GM23248 (cell line): ENCODE measurements around the gene CHST8. TPM values are rescaled to one million over a fixed set of nuclear protein-coding genes. Genes with fewer than 3 reads are reported as not detected.

Source experiments
- DNase-seq: peaks from one replicate; pipeline ENCODE4 v3.0.0-alpha.2; 2015
- H2AFZ ChIP-seq: fragments of 200-600 bp; sonication (generic); 2 replicates; pipeline ENCODE4 v1.6.1; 2016; ENCODE audit warnings: antibody characterized with exemption
- H3F3A ChIP-seq: fragments of 200-600 bp; sonication (generic); 2 replicates; pipeline ENCODE4 v1.6.1; 2016; ENCODE audit warnings: mild to moderate bottlenecking, antibody characterized with exemption, mixed run types; ENCODE audit not compliant: insufficient read depth
- H3K27ac ChIP-seq: fragments of 200-600 bp; sonication (generic); 2 replicates; pipeline ENCODE4 v1.5.1; 2016; ENCODE audit warnings: mild to moderate bottlenecking
- H3K27me3 ChIP-seq: fragments of 200-600 bp; sonication (generic); replicated peaks from 2 replicates; pipeline ENCODE4 v1.6.1; 2016; ENCODE audit warnings: mild to moderate bottlenecking; ENCODE audit not compliant: insufficient read depth
- H3K36me3 ChIP-seq: fragments of 200-600 bp; sonication (generic); 2 replicates; pipeline ENCODE4 v1.6.1; 2016; ENCODE audit warnings: low read depth, mild to moderate bottlenecking
- H3K4me1 ChIP-seq: fragments of 200-600 bp; sonication (generic); 2 replicates; pipeline ENCODE4 v1.6.1; 2016; ENCODE audit warnings: mild to moderate bottlenecking; ENCODE audit not compliant: insufficient read depth
- H3K4me2 ChIP-seq: fragments of 200-600 bp; sonication (generic); one replicate; pipeline ENCODE4 v1.6.1; 2016; ENCODE audit warnings: mild to moderate bottlenecking; ENCODE audit not compliant: unreplicated experiment
- H3K4me3 ChIP-seq: fragments of 200-600 bp; sonication (generic); 2 replicates; pipeline ENCODE4 v1.5.1; 2016; ENCODE audit warnings: mild to moderate bottlenecking
- H3K79me2 ChIP-seq: fragments of 200-600 bp; sonication (generic); 2 replicates; pipeline ENCODE4 v1.6.1; 2016; ENCODE audit warnings: mild to moderate bottlenecking; ENCODE audit not compliant: insufficient read depth
- H3K9ac ChIP-seq: fragments of 200-600 bp; sonication (generic); 2 replicates; pipeline ENCODE4 v1.6.1; 2016; ENCODE audit warnings: mild to moderate bottlenecking
- H3K9me2 ChIP-seq: fragments of 200-600 bp; sonication (generic); 2 replicates; pipeline ENCODE4 v1.6.1; 2016; ENCODE audit warnings: mixed run types, mild to moderate bottlenecking, moderate library complexity; ENCODE audit not compliant: insufficient read depth
- H3K9me3 ChIP-seq: fragments of 200-600 bp; sonication (generic); one replicate; pipeline ENCODE4 v1.6.1; 2017; ENCODE audit warnings: low read depth
- H4K20me1 ChIP-seq: fragments of 200-600 bp; sonication (generic); 2 replicates; pipeline ENCODE4 v1.6.0; 2016; ENCODE audit not compliant: insufficient read depth
- EZH2 ChIP-seq: fragments of 200-600 bp; sonication (generic); IDR thresholded peaks from 2 replicates; pipeline ENCODE4 v1.6.1; 2018; ENCODE audit warnings: antibody characterized with exemption, mild to moderate bottlenecking; ENCODE audit not compliant: insufficient read depth, poor library complexity, severe bottlenecking
- EZH2phosphoT487 ChIP-seq: fragments of 200-600 bp; sonication (generic); IDR thresholded peaks from 2 replicates; pipeline ENCODE4 v1.6.1; 2018; ENCODE audit warnings: antibody characterized with exemption, moderate library complexity, mild to moderate bottlenecking, low read depth; ENCODE audit not compliant: insufficient read depth
- WGBS, 2 experiments: methylation state at CpG; one replicate each; pipeline ENCODE4 v1.1.6; 2015 to 2017; ENCODE audit warnings: low lambda C conversion rate in 2 of 2, low coverage in 1 of 2; ENCODE audit errors: missing lambda C conversion rate in 2 of 2; 5-methylcytosine and 5-hydroxymethylcytosine counted together
- in situ Hi-C: fragments of 300-500 bp; cut with MboI; formaldehyde crosslinking; loops from 2 replicates; pipeline ENCODE4 v1.15.0; 2020
- polyA plus RNA-seq: library from polyadenylated mRNA; unstranded; fragments of >200 nt; fragmentation: Nextera tagmentation; extraction: Ambion mirVana; gene quantifications from 2 replicates; pipeline ENCODE4 v1.2.1, GENCODE V29; 2016
- total RNA-seq: library from RNA; depleted of rRNA; stranded (reverse); fragments of >200 nt; shearing (Covaris generic); gene quantifications from 2 replicates; pipeline ENCODE4 v1.2.3, GENCODE V29; 2014

CHST8 gene
- total and polyA plus RNA-seq, 2 experiments from 2014 or later = 0.30 to 1.1 TPM

- Histone ChIP-seq H3K4me2 (no peak overlapping the region), H3K27ac (no peak overlapping the region), H3F3A (no peaks in the 10 kb centered on the region), H3K4me1 (no peaks in the 10 kb centered on the region), H3K9me3 (no peaks in the 10 kb centered on the region), H3K4me3 (no peak overlapping the region), H3K79me2 (no peaks in the 10 kb centered on the region), H3K9me2 (no peaks in the 10 kb centered on the region), H4K20me1 (no peaks in the 10 kb centered on the region), H3K36me3 (no peaks in the 10 kb centered on the region), H2AFZ (no peak overlapping the region), H3K27me3 (peaks cover 11% of the 10 kb centered on the region; the same call in 1 of the 2 replicates), H3K9ac (no peak overlapping the region)
- in situ Hi-C loops = no loop called here
- peak; percentile 31 for DNase-seq
- 47 to 48% methylated on average over 13 of the region's 13 CpGs for WGBS, 2 experiments
- TF ChIP-seq EZH2 = no peak
- no peak for TF ChIP-seq EZH2phosphoT487
Measured at GRCh38 chr19:33628921-33629825, 7.4 kb downstream of the CHST8 start.

GRCh38 chr19:33629826-33630375, 8.1 kb downstream of the CHST8 start:
- H3K36me3 ChIP-seq = no peaks in the 10 kb centered on the region
- H4K20me1 ChIP-seq = no peaks in the 10 kb centered on the region
- peak; percentile 14 for DNase-seq
- no peak overlapping the region for H2AFZ ChIP-seq
- no peaks in the 10 kb centered on the region for H3K4me1 ChIP-seq
- in situ Hi-C loops = no loop called here
- H3K9ac ChIP-seq = no peak overlapping the region
- TF ChIP-seq EZH2phosphoT487 (no peak), EZH2 (no peak)
- H3F3A ChIP-seq = no peaks in the 10 kb centered on the region
- peaks cover 4% of the 10 kb centered on the region; the same call in 1 of the 2 replicates for H3K27me3 ChIP-seq
- H3K79me2 ChIP-seq = no peaks in the 10 kb centered on the region
- H3K4me3 ChIP-seq = no peak overlapping the region
- 61 to 67% methylated on average over 8 to 9 of the region's 9 CpGs for WGBS, 2 experiments
- H3K4me2 ChIP-seq = no peak overlapping the region
- H3K9me3 ChIP-seq = no peaks in the 10 kb centered on the region
- no peak overlapping the region for H3K27ac ChIP-seq
- no peaks in the 10 kb centered on the region for H3K9me2 ChIP-seq

GRCh38 chr19:33630880-33631608, 9.3 kb downstream of the CHST8 start:
- H3K9me3 ChIP-seq = no peaks in the 10 kb centered on the region
- WGBS, 2 experiments = 43 to 52% methylated on average over 13 of the region's 13 CpGs
- H3K9ac ChIP-seq = no peak overlapping the region
- H3F3A ChIP-seq = no peaks in the 10 kb centered on the region
- no peak overlapping the region for H3K4me2 ChIP-seq
- no peak overlapping the region for H3K27ac ChIP-seq
- TF ChIP-seq EZH2 (no peak), EZH2phosphoT487 (no peak)
- H4K20me1 ChIP-seq = no peaks in the 10 kb centered on the region
- no peak overlapping the region for H3K4me3 ChIP-seq
- no peak overlapping the region for H2AFZ ChIP-seq
- no peaks in the 10 kb centered on the region for H3K36me3 ChIP-seq
- H3K27me3 ChIP-seq = no peaks in the 10 kb centered on the region
- peak; percentile 26 for DNase-seq
- H3K79me2 ChIP-seq = no peaks in the 10 kb centered on the region
- H3K4me1 ChIP-seq = no peaks in the 10 kb centered on the region
- no peaks in the 10 kb centered on the region for H3K9me2 ChIP-seq
- in situ Hi-C loops = no loop called here

DNA sequence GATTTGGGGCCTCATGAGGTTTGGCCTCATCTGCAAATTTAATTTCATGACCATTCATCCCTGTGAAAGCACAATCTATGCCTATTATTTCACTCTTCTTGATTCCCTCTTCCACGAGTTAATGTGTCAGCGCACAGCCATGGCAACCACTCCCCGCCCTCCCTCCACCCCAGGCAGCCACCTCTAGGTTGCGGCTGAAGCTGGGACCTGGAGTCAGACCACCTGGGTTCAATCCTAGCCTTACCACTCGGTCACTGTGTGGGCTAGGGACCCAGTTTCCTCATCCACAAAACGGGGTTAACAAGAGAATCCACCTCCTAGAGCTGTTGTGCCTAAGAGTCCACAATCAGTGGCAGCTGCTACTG, 9.8 kb downstream of the CHST8 start:
- Histone ChIP-seq H3K4me3 (no peak overlapping the region), H2AFZ (no peak overlapping the region), H3K4me2 (no peak overlapping the region), H3K4me1 (no peaks in the 10 kb centered on the region), H3K79me2 (no peaks in the 10 kb centered on the region), H3K9ac (no peak overlapping the region), H3K27me3 (no peaks in the 10 kb centered on the region), H3K9me3 (no peaks in the 10 kb centered on the region), H3K9me2 (no peaks in the 10 kb centered on the region), H4K20me1 (no peaks in the 10 kb centered on the region), H3F3A (no peaks in the 10 kb centered on the region), H3K36me3 (no peaks in the 10 kb centered on the region), H3K27ac (no peak overlapping the region)
- 27 to 31% methylated on average over 6 of the region's 6 CpGs for WGBS, 2 experiments
- TF ChIP-seq EZH2phosphoT487 = no peak
- TF ChIP-seq EZH2 = no peak
- no peak for DNase-seq
- in situ Hi-C loops = no loop called here
